ENCODE results near the gene MICU1.

Gene MICU1

GRCh38 chr10:72622271-72622670, 3.6 kb downstream of the MICU1 start:
- no peaks in the 10 kb centered on the region for H3K9me3 ChIP-seq (ENCODE audit: control insufficient read depth, low read length)
- H3K27me3 ChIP-seq (ENCODE audit: control insufficient read depth, insufficient read depth, low read length), result no peaks in the 10 kb centered on the region
- peaks cover 7% of the 10 kb centered on the region for H3K4me1 ChIP-seq (ENCODE audit: control insufficient read depth, insufficient read depth, low read length)
- no peaks in the 10 kb centered on the region for H3K36me3 ChIP-seq (ENCODE audit: control insufficient read depth, insufficient read depth, low read length)
- H3K4me3 ChIP-seq (ENCODE audit: low read length), result no peak overlapping the region
- H3K9ac ChIP-seq (ENCODE audit: low read length), result no peak overlapping the region

- H3K9ac ChIP-seq (ENCODE audit: low read length), result no peak overlapping the region
- H3K9me3 ChIP-seq (ENCODE audit: control insufficient read depth, low read length), result no peaks in the 10 kb centered on the region
- peaks cover 6% of the 10 kb centered on the region for H3K4me1 ChIP-seq (ENCODE audit: control insufficient read depth, insufficient read depth, low read length)
- H3K27me3 ChIP-seq (ENCODE audit: control insufficient read depth, insufficient read depth, low read length), result no peaks in the 10 kb centered on the region
- H3K36me3 ChIP-seq (ENCODE audit: control insufficient read depth, insufficient read depth, low read length), result no peaks in the 10 kb centered on the region
- no peak overlapping the region for H3K4me3 ChIP-seq (ENCODE audit: low read length)
Measured at GRCh38 chr10:72616716-72617115, 9.2 kb downstream of the MICU1 start.

DNA sequence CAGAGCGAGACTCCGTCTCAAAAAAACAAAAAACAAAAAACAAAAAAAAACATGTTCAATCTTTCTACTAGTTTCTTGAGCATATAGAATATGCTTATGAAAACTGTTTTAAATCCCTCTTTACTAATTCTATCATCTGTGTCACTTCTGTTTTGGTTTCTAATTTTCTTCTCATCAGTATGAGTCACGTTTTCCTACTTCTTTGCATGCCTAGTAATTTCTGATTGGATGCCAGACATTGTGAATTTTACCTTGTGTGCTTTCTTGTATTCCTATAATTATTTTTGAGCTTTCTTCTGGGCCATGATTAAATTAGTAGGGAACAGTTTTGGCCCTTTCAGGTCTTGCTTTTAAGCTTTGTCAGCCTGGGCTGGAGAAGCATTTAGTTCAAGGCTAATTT, 9.9 kb downstream of the MICU1 start:
- Histone ChIP-seq H3K9ac (ENCODE audit: low read length) (no peak overlapping the region), H3K36me3 (ENCODE audit: control insufficient read depth, insufficient read depth, low read length) (no peaks in the 10 kb centered on the region), H3K4me3 (ENCODE audit: low read length) (no peak overlapping the region), H3K9me3 (ENCODE audit: control insufficient read depth, low read length) (no peaks in the 10 kb centered on the region), H3K4me1 (ENCODE audit: control insufficient read depth, insufficient read depth, low read length) (peaks cover 10% of the 10 kb centered on the region), H3K27me3 (ENCODE audit: control insufficient read depth, insufficient read depth, low read length) (no peaks in the 10 kb centered on the region)

- no peaks in the 10 kb centered on the region for H3K27me3 ChIP-seq (ENCODE audit: control insufficient read depth, insufficient read depth, low read length)
- no peak overlapping the region for H3K4me3 ChIP-seq (ENCODE audit: low read length)
- peak overlapping the region; percentile 54 for H3K9ac ChIP-seq (ENCODE audit: low read length)
- H3K36me3 ChIP-seq (ENCODE audit: control insufficient read depth, insufficient read depth, low read length), result no peaks in the 10 kb centered on the region
- peaks cover 10% of the 10 kb centered on the region for H3K4me1 ChIP-seq (ENCODE audit: control insufficient read depth, insufficient read depth, low read length)
- no peaks in the 10 kb centered on the region for H3K9me3 ChIP-seq (ENCODE audit: control insufficient read depth, low read length)
Measured at GRCh38 chr10:72612203-72612826, 13.6 kb downstream of the MICU1 start.

GRCh38 chr10:72611783-72612182, 14.1 kb downstream of the MICU1 start:
- Histone ChIP-seq H3K27me3 (ENCODE audit: control insufficient read depth, insufficient read depth, low read length) (no peaks in the 10 kb centered on the region), H3K4me1 (ENCODE audit: control insufficient read depth, insufficient read depth, low read length) (peaks cover 10% of the 10 kb centered on the region), H3K36me3 (ENCODE audit: control insufficient read depth, insufficient read depth, low read length) (no peaks in the 10 kb centered on the region), H3K9me3 (ENCODE audit: control insufficient read depth, low read length) (no peaks in the 10 kb centered on the region), H3K9ac (ENCODE audit: low read length) (peak overlapping the region; percentile 54), H3K4me3 (ENCODE audit: low read length) (no peak overlapping the region)

- Histone ChIP-seq H3K4me3 (ENCODE audit: low read length) (no peak overlapping the region), H3K36me3 (ENCODE audit: control insufficient read depth, insufficient read depth, low read length) (no peaks in the 10 kb centered on the region), H3K4me1 (ENCODE audit: control insufficient read depth, insufficient read depth, low read length) (peaks cover 10% of the 10 kb centered on the region), H3K9me3 (ENCODE audit: control insufficient read depth, low read length) (no peaks in the 10 kb centered on the region), H3K27me3 (ENCODE audit: control insufficient read depth, insufficient read depth, low read length) (no peaks in the 10 kb centered on the region), H3K9ac (ENCODE audit: low read length) (no peak overlapping the region)
Measured at GRCh38 chr10:72610466-72610865, 15.4 kb downstream of the MICU1 start.

DNA sequence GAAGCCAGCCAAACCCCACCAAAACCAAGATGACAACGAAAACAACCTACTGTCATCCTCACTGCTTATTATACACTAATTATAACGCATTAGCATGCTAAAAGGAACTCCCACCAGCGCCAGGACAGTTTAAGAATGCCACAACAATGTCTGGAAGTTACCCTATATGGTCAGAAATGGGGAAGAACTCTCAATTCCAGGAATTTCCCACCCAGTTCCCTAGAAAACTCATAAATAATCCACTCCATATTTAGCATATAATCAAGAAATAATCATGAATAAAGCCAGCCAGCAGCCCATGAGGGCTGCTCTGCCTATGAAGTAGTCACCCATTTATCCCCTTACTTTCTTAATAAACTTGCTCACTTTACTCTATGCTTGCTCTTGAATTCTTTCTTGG, 20.8 kb downstream of the MICU1 start:
- H3K4me3 ChIP-seq (ENCODE audit: low read length), result no peak overlapping the region
- H3K9ac ChIP-seq (ENCODE audit: low read length), result no peak overlapping the region
- no peaks in the 10 kb centered on the region for H3K9me3 ChIP-seq (ENCODE audit: control insufficient read depth, low read length)
- no peaks in the 10 kb centered on the region for H3K36me3 ChIP-seq (ENCODE audit: control insufficient read depth, insufficient read depth, low read length)
- H3K27me3 ChIP-seq (ENCODE audit: control insufficient read depth, insufficient read depth, low read length), result no peaks in the 10 kb centered on the region
- H3K4me1 ChIP-seq (ENCODE audit: control insufficient read depth, insufficient read depth, low read length), result peaks cover 6% of the 10 kb centered on the region

- Histone ChIP-seq H3K9ac (ENCODE audit: low read length) (no peak overlapping the region), H3K9me3 (ENCODE audit: control insufficient read depth, low read length) (no peaks in the 10 kb centered on the region), H3K4me1 (ENCODE audit: control insufficient read depth, insufficient read depth, low read length) (peaks cover 10% of the 10 kb centered on the region), H3K36me3 (ENCODE audit: control insufficient read depth, insufficient read depth, low read length) (no peaks in the 10 kb centered on the region), H3K4me3 (ENCODE audit: low read length) (no peak overlapping the region), H3K27me3 (ENCODE audit: control insufficient read depth, insufficient read depth, low read length) (no peaks in the 10 kb centered on the region)
Measured at GRCh38 chr10:72601144-72601543, 24.7 kb downstream of the MICU1 start.

- Histone ChIP-seq H3K4me1 (ENCODE audit: control insufficient read depth, insufficient read depth, low read length) (peaks cover 4% of the 10 kb centered on the region), H3K36me3 (ENCODE audit: control insufficient read depth, insufficient read depth, low read length) (no peaks in the 10 kb centered on the region), H3K9ac (ENCODE audit: low read length) (no peak overlapping the region), H3K9me3 (ENCODE audit: control insufficient read depth, low read length) (no peaks in the 10 kb centered on the region), H3K27me3 (ENCODE audit: control insufficient read depth, insufficient read depth, low read length) (no peaks in the 10 kb centered on the region), H3K4me3 (ENCODE audit: low read length) (no peak overlapping the region)
Measured at GRCh38 chr10:72598769-72599701, 26.8 kb downstream of the MICU1 start.

DNA sequence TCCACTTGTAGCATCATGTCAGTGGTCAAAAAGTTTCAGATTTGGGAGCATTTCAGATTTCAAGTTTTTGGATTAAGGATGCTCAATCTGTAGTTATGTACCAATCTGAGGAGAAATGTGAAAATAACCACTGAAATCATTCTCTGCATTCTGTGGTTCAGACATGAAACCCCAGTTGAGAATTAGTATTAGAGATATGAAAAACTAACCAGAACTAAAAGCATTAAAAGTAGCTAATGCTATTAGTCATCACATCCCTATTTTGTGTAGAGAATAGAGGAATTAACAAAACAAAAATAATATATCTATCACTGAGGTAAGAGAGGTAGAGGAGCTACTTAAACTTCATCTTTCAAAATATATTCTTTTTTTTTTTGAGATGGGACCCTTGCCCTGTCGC, 28.0 kb downstream of the MICU1 start:
- Histone ChIP-seq H3K27me3 (ENCODE audit: control insufficient read depth, insufficient read depth, low read length) (no peaks in the 10 kb centered on the region), H3K9ac (ENCODE audit: low read length) (no peak overlapping the region), H3K4me3 (ENCODE audit: low read length) (no peak overlapping the region), H3K9me3 (ENCODE audit: control insufficient read depth, low read length) (no peaks in the 10 kb centered on the region), H3K36me3 (ENCODE audit: control insufficient read depth, insufficient read depth, low read length) (no peaks in the 10 kb centered on the region), H3K4me1 (ENCODE audit: control insufficient read depth, insufficient read depth, low read length) (peaks cover 4% of the 10 kb centered on the region)

DNA sequence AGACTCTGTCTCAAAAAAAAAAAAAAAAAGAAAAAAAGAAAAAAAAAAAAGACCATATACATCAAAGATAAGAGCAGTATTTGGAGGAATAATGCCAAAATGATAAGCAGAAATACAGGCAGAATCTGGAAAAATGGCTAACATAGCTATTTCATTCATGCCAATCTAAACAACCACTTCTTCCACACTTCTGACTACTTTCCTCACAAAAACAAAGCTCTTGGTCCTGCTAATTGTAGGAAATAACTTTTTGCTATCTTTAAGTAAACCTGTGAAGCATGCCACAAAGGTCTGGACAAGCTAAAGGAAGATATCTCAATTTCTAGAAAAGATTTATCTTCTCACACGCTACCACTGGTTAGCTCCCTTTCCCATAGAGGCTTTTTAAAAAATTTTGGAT, 30.4 kb downstream of the MICU1 start:
- no peaks in the 10 kb centered on the region for H3K9me3 ChIP-seq (ENCODE audit: control insufficient read depth, low read length)
- H3K9ac ChIP-seq (ENCODE audit: low read length), result no peak overlapping the region

DNA sequence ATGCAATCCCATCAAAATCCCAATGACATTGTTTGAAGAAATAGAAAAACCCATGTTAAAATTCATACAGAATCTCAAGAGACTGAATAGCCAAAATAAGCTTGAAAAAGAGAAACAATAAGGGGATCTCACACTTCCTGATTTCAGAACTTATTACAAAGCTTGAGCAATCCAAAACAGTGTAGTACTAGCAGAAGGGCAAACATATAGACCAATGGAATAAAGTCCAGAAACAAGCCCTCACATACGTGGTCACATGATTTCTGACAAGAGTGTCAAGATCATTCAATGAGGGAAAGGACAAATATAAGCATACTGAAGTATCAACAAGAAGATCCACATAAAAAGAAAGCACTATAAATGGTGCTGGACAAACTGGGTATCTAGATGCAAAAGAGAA, 31.9 kb downstream of the MICU1 start:
- H3K9ac ChIP-seq (ENCODE audit: low read length), result no peak overlapping the region
- H3K4me1 ChIP-seq (ENCODE audit: control insufficient read depth, insufficient read depth, low read length), result no peaks in the 10 kb centered on the region
- H3K9me3 ChIP-seq (ENCODE audit: control insufficient read depth, low read length), result no peaks in the 10 kb centered on the region
- no peak overlapping the region for H3K4me3 ChIP-seq (ENCODE audit: low read length)
- H3K27me3 ChIP-seq (ENCODE audit: control insufficient read depth, insufficient read depth, low read length), result no peaks in the 10 kb centered on the region
- H3K36me3 ChIP-seq (ENCODE audit: control insufficient read depth, insufficient read depth, low read length), result no peaks in the 10 kb centered on the region

More for the DNA sequence above, 30.4 kb downstream of the MICU1 start:
- H3K27me3 ChIP-seq (ENCODE audit: control insufficient read depth, insufficient read depth, low read length), result no peaks in the 10 kb centered on the region
- no peak overlapping the region for H3K4me3 ChIP-seq (ENCODE audit: low read length)
- H3K36me3 ChIP-seq (ENCODE audit: control insufficient read depth, insufficient read depth, low read length), result no peaks in the 10 kb centered on the region
- peaks cover 4% of the 10 kb centered on the region for H3K4me1 ChIP-seq (ENCODE audit: control insufficient read depth, insufficient read depth, low read length)
